Stimulated activated CD8-positive, alpha-beta memory T cell treated with anti-CD3 and anti-CD28 coated beads, Interleukin-2, amount 100 ng/mL, for 1 hour (primary cell): ENCODE measurements around the gene CCM2L.

Source experiments
- DNase-seq, 2 donors: peaks; one replicate each; pipeline ENCODE4 v3.0.0-alpha.2; 2020; ENCODE audit warnings: low read depth in 2 of 2

The CCM2L gene

DNA sequence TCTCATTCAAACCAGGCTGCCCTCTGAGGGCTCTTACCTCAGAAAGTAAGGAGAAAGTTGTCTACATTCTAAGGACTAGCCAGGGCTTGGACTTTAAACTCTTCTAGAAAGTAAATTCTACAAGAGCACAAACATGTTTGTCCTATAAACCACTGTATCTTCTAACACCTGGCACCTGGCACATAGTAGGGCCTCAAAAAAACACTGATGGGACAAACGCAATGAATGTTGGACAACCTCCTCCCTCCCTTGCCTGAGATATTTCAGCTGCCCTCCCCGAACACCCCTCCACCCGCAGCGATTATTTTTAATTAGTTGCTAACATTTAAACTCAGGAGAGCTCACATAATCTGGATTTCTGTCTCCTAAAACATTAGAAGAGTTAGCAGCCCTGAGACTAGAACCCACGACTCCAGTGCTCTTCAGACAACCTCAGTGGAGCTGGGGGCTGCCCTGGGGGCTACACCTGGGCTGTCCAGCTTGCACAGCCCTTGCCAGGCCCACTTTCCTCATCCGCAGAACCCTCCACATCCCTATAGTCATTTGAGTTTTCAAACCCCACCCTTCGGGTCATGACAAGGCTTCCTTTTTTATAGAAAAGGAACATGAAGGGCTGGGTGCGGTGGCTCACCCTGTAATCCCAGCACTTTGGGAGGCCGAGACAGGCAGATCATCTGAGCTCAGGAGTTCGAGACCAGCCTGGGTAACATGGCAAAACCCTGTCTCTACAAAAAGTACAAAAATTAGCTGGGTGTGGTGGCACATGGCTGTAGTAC lies 46.7 kb downstream of the CCM2L start:
- no peak for DNase-seq

DNA sequence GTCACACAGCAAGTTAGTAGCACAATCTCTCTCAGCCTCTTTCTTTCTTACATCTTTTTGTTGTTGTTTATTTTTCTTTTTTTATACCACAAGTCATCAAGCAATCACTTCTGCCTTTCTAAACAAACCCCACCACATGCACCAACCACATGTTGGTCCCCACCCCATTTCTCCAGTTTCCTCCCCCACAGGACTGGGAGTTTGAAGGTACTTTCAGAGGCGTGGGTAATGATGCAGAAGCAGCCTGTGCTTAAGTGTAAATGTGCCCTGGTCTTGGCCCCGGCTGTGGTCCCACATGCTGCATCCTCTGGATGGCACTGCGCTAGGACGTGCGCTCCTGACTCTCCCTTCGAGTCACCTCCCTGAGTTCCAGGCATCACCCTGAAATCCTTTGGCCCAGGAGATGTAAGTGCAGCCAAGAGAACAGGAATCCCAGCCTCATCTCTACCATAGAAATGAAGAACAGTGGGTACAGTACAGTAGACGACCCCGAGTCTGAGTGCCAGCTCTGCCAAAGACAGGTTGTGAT lies 47.5 kb downstream of the CCM2L start:
- no peak for DNase-seq

DNA sequence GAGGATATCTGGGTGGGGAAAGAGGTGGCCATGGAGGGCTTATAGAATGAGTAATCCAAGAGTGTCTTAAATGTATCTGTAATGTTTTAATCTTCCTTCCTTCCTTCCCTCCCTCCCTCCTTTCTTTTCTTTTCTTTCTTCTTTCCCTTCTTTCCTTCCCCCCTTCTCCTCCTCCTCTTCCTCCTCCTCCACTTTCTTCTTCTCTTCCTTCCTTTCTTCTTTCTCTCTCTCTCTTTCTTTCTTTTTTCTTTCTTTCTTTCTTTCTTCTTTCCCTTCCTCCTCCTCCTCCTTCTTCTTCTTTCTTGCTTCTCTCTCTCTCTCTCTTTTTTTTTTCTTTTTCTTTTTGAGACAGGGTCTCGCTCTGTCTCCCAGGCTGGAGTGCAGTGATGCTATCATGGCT lies 49.0 kb downstream of the CCM2L start:
- no peak for DNase-seq

DNA sequence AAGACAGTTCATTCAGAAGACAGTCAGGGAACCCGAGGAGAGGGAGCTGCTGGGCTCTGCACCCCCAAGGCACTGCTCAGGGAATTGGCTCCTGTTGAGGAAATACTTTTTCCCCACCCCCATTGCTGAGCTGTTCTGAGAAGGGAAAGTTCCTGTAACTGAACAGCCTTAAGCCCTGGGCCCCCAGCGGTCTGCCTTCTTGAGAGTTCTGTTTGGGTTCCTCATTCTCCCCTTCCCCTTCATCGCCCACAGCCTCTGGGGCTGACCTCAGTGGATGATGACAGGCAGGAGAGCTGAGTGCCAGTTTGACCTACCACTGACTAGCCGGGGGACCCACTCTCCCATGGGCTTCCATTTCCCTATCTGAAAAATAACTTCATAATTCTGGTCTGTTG lies 52.5 kb downstream of the CCM2L start:
- no peak for DNase-seq

- DNase-seq, result no peak
These were observed 53.5 kb downstream of the CCM2L start for GRCh38 chr20:32063695-32064094.

GRCh38 chr20:32064667-32065066 lies 54.4 kb downstream of the CCM2L start:
- no peak for DNase-seq

GRCh38 chr20:32067234-32067821 lies 57.1 kb downstream of the CCM2L start:
- no peak for DNase-seq

- no peak for DNase-seq
These were observed 57.9 kb downstream of the CCM2L start for GRCh38 chr20:32068174-32068573.

DNA sequence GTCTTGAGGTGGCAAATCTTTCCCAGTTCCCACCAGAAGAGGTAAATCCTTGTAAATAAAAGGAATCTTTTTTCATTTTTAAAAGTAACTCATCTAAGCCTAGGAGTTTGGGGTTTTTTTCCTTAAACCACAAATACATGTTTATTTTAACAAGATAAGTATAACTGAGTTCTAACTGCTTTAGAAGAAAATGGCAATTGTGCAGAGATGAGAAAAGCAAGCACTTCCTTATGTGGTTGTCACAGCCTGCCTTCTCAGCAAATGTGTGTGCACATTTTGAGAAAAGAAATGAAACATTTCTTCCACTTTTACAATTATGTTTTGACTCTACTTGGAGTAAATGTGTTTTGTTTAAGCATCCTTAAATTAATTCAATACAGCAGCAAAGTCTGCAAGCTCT lies 59.5 kb downstream of the CCM2L start:
- no peak for DNase-seq

DNA sequence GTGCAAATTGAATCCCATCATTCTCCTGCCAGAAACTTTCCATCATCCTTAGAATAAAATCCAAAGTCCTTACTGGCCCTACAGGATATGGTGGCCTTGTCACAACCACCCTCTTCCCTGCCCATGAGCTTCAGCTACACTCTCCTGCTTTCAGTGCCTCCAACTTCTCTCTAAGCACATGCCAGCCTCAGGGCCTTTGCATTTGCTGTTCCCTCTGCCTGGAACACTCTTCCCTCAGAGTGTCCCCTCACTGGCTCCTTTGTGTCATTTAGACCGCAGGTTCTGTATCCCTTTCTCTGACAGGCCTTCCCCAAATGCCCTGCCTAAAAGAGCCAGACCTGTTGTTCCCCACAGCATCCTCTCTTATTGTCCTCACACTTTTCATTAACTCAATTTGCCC lies 60.0 kb downstream of the CCM2L start:
- DNase-seq, result no peak

DNA sequence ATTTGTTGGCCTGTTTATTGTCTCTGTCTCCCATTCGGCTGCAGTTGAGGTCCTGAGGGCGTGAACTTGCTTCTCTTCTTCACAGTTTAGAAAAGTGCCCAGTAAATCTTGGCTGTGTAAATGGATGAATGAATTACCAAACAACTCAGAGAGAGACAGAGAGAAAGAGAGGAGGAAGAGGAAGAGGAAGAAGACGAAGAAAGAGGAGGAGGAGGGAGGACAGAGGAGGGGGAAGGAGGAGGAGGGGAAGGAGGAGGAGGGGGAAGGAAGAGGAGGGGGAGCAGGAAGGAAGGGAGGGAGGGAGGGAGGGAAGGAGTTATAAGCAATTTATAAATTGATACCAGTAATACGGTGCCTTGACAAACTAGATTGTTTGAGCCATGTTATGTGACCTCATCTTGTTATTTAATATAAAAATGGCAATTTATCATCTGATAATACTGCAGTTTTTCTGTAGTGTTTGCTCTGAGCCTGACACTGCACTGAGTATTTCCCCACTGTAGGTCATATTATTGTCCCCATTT lies 60.5 kb downstream of the CCM2L start:
- DNase-seq, result no peak

GRCh38 chr20:32071395-32072167 lies 61.3 kb downstream of the CCM2L start:
- no peak for DNase-seq

DNA sequence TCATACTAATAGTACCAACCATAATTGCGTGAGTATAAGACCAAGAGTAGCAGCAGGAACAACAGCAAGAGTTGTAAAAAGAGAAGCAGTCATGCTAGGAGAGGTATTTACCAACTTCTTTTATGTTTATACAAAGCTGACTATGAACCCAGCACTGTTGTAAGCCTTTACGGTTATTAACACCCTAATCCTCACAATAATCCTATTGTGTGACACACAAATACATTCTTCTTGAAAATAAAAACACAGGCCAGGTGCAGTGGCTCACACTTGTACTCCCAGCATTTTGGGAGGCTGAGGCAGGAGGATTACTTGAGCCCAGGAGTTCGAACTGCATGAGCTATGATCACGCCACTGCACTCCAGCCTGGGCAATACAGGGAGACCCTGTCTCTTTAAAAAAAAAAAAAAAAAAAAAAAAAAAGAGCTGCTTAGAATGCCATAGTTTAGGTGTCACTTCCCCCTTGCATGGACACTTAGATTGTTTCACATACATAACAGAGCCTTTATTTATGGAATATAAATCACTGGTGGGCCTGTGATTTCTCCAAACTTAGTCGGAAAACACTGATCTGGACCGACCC lies 62.0 kb downstream of the CCM2L start:
- DNase-seq, result no peak

GRCh38 chr20:32075534-32075933 lies 65.3 kb downstream of the CCM2L start:
- DNase-seq, result no peak

DNA sequence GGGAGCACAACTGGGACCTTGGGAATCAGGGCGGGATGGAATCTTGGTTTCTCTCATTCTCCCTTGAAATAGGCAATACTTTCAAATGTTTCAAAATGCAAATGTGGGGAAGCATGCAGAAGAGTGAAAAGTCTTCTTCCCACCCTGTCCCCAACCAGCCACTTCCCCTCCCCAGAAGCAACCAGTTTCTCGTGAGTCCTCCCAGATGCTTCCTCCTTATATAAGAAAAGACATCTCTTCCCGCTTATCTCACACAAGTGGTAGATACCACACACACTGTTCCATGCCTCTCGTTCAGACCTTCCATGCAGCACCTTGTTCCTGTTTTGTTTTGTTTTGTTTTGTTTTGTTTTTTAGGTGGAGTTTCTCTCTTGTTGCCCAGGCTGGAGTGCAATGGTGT lies 67.0 kb downstream of the CCM2L start:
- no peak for DNase-seq

DNA sequence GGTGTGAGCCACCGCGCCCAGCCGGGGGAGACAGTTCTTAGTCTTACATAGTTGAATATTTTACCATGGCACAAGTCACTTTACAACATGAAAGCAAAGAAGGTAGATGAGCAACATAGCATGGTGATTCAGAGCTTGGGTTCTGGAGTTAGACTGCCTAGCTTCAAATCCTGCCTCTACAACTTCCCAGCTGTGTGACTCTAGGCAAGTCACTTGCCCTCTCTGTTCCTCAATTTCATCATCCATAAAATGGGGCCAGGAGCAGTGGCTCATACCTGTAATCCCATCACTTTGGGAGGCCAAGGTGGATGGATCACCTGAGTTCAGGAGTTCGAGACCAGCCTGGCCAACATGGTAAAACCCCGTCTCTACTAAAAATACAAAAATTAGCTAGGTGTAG lies 68.1 kb downstream of the CCM2L start:
- DNase-seq, result no peak

- no peak for DNase-seq
These were observed 68.6 kb downstream of the CCM2L start for GRCh38 chr20:32078791-32079190.

DNA sequence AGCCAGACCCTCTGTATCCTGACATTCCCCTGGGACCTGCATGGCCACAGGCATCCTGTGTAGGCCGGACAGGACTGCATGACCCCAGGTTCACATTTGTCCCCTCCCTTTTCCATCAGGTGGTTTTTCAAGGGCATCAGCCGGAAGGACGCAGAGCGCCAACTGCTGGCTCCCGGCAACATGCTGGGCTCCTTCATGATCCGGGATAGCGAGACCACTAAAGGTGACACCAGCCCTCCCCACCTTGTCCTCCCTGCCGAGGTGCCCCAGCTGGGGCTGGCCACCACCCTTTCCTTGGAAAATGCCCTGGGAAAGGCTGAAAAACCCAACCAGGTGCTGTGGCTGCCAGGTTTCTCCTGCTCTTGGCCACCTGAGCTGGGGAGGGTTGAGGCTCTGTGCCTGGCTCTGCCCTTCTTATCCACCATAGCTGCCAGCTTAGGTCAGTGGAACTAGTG lies 69.4 kb downstream of the CCM2L start:
- DNase-seq, result no peak

- no peak for DNase-seq
These were observed 70.5 kb downstream of the CCM2L start for GRCh38 chr20:32080783-32081182.
